ENCODE data around the gene TMBIM1. TPM values are rescaled to one million over a fixed set of nuclear protein-coding genes. Genes with fewer than 3 reads are reported as not detected.

TMBIM1 gene
- total RNA-seq, 1 donor from 2014 or later = 111 TPM

DNA sequence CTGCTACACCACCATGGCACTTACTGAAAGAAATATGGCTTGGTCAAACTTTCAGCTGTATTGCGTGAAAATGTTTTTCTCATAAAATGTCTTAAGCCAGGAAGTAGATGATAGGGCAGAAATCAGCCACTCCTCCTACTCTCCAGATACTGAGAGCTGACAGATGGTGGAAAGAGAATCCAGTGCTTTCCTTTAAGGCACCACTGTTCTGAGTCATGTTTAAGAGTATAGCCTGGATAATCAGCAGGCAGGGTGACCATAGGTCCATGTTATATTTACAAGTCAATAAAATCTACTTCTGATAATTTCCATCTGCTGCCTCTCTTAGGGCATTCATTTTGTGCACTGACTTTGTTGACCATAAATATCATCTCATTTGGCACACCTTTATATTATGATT is 53.4 kb downstream of the TMBIM1 start:
- H3K9me3 ChIP-seq (replicated peaks) = no peaks in the 10 kb centered on the region
- intact Hi-C loops (cut with micrococcal nuclease) = no loop called here
- TF ChIP-seq, protein P1, sequence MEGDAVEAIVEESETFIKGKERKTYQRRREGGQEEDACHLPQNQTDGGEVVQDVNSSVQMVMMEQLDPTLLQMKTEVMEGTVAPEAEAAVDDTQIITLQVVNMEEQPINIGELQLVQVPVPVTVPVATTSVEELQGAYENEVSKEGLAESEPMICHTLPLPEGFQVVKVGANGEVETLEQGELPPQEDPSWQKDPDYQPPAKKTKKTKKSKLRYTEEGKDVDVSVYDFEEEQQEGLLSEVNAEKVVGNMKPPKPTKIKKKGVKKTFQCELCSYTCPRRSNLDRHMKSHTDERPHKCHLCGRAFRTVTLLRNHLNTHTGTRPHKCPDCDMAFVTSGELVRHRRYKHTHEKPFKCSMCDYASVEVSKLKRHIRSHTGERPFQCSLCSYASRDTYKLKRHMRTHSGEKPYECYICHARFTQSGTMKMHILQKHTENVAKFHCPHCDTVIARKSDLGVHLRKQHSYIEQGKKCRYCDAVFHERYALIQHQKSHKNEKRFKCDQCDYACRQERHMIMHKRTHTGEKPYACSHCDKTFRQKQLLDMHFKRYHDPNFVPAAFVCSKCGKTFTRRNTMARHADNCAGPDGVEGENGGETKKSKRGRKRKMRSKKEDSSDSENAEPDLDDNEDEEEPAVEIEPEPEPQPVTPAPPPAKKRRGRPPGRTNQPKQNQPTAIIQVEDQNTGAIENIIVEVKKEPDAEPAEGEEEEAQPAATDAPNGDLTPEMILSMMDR (IDR thresholded peaks at IDR 0.05; ENCODE audit: borderline replicate concordance) = no peak
- no peak overlapping the region for H3K4me3 ChIP-seq
- H3K36me3 ChIP-seq = peaks cover 87% of the 10 kb centered on the region
- H3K4me1 ChIP-seq = peaks cover 40% of the 10 kb centered on the region
- no peak for DNase-seq
- H3K27ac ChIP-seq (replicated peaks) = no peak overlapping the region
- no peaks in the 10 kb centered on the region for H3K27me3 ChIP-seq (ENCODE audit: low read depth)

GRCh38 chr2:218236829-218237228 is 55.5 kb downstream of the TMBIM1 start:
- no peaks in the 10 kb centered on the region for H3K9me3 ChIP-seq (replicated peaks)
- intact Hi-C loops (cut with micrococcal nuclease) = no loop called here
- TF ChIP-seq, protein P1 (IDR thresholded peaks at IDR 0.05; ENCODE audit: borderline replicate concordance) = no peak
- peaks cover 93% of the 10 kb centered on the region for H3K36me3 ChIP-seq
- H3K27ac ChIP-seq (replicated peaks) = no peak overlapping the region
- no peaks in the 10 kb centered on the region for H3K27me3 ChIP-seq (ENCODE audit: low read depth)
- peaks cover 32% of the 10 kb centered on the region for H3K4me1 ChIP-seq
- no peak for DNase-seq
- H3K4me3 ChIP-seq = no peak overlapping the region

DNA sequence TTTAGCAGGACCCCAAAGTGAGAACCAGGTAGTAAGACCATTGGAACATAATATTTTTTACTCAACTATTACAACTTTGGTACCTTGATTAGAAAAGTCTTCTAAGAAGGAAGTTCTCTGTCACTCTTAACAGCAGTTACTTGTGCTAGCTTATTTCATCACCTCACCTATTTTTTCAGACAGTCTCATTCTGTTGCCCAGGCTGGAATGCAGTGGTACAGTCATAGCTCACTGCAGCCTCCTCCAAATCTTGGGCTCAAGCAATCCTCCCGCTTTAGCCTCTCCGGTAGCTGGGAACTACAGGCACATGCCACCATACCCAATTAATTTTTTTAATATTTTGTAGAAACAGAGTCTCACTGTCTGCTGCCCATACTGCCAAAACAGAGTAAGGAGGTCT is 57.3 kb downstream of the TMBIM1 start:
- intact Hi-C loops (cut with micrococcal nuclease) = no loop called here
- Histone ChIP-seq H3K27ac (replicated peaks) (no peak overlapping the region), H3K36me3 (peaks cover 100% of the 10 kb centered on the region), H3K4me1 (peaks cover 35% of the 10 kb centered on the region), H3K9me3 (replicated peaks) (no peaks in the 10 kb centered on the region), H3K4me3 (no peak overlapping the region), H3K27me3 (ENCODE audit: low read depth) (no peaks in the 10 kb centered on the region)
- DNase-seq = no peak
- TF ChIP-seq, protein P1 (IDR thresholded peaks at IDR 0.05; ENCODE audit: borderline replicate concordance) = no peak

GRCh38 chr2:218234521-218234920 is 57.8 kb downstream of the TMBIM1 start:
- no peak overlapping the region for H3K4me3 ChIP-seq
- peaks cover 100% of the 10 kb centered on the region for H3K36me3 ChIP-seq
- H3K4me1 ChIP-seq = peaks cover 40% of the 10 kb centered on the region
- no peak overlapping the region for H3K27ac ChIP-seq (replicated peaks)
- no peak for DNase-seq
- H3K27me3 ChIP-seq (ENCODE audit: low read depth) = no peaks in the 10 kb centered on the region
- intact Hi-C loops (cut with micrococcal nuclease) = no loop called here
- TF ChIP-seq, protein P1 (IDR thresholded peaks at IDR 0.05; ENCODE audit: borderline replicate concordance) = no peak
- H3K9me3 ChIP-seq (replicated peaks) = no peaks in the 10 kb centered on the region

- Histone ChIP-seq H3K4me3 (no peak overlapping the region), H3K27ac (replicated peaks) (no peak overlapping the region), H3K4me1 (peaks cover 50% of the 10 kb centered on the region), H3K27me3 (ENCODE audit: low read depth) (no peaks in the 10 kb centered on the region), H3K9me3 (replicated peaks) (no peaks in the 10 kb centered on the region), H3K36me3 (peaks cover 100% of the 10 kb centered on the region)
- intact Hi-C loops (cut with micrococcal nuclease) = no loop called here
- TF ChIP-seq, protein P1 (IDR thresholded peaks at IDR 0.05; ENCODE audit: borderline replicate concordance) = no peak
- no peak for DNase-seq
Measured at GRCh38 chr2:218233543-218233942, 58.8 kb downstream of the TMBIM1 start.
